ENCODE results near the gene CMAS.
"Not testable (repeated sequence)": the region's sequence is repeated elsewhere in the genome, so short reads cannot be mapped to it uniquely, and the experiment has no call there.

Gene CMAS

DNA sequence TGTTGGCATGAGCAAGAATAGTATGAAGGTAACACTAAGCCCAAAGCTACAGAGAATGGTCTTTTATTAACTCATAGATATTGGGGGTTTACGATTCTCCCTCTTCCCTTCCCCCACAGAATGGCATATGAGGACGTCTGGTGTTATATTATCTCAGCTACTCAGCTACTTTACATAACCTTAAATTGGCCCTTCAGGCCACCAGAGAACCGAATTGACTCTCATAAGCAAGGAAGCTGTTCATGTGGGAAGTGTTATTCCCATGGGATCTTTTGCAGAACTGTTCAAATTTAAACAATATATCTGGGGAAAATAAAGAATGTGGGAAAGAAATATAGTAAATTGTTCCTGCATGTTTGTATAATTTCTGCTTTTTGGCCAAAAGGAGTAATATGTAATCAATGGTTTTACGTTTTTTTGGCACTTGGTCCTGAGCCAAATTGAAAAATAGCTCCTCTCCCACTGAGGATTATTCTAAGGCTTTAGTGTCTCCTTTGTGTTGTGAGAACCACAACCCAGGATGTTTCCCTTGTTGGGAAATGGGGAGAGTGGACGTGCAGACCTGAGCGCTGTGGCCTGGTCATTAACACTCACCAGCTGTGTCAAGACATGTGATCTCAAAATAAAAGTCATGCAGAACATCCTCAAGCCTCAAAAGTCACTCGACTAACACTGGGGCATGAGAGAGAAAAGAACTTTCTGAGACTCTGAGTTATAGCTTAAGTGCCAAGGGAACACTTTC is 31.8 kb upstream of the CMAS start:
- H3K36me3 ChIP-seq (ENCODE audit: control insufficient read depth in 4 of 4, insufficient read depth in 4 of 4, low read length in 3 of 4) = no peaks in the 10 kb centered on the region
- no peak overlapping the region for H3K4me3 ChIP-seq (ENCODE audit: control insufficient read depth in 1 of 7, extremely low read depth in 1 of 7, insufficient read depth in 4 of 7, low read depth in 2 of 7, low read length in 6 of 7)
- H3K27me3 ChIP-seq (replicated peaks in 2 of 5; ENCODE audit: control insufficient read depth in 4 of 5, insufficient read depth in 5 of 5, low read length in 4 of 5) = peaks cover 0 to 3% (median 0%) of the 10 kb centered on the region in 5 experiments
- ChIA-PET POLR2A (no interaction called here), CTCF (interaction anchor here (1.3 to 2.2 kb wide), 2 partner anchors 24 to 318 kb away, joined by 5 to 8 read pairs; no protein-coding TSS in a partner anchor)
- DNase-seq = no peak
- H3K4me1 ChIP-seq (ENCODE audit: control extremely low read depth in 1 of 4, control insufficient read depth in 4 of 4, insufficient read depth in 4 of 4, low read length in 3 of 4) = no peaks in the 10 kb centered on the region
- 80% methylated on average over 5 of the region's 7 CpGs for WGBS (ENCODE audit: insufficient coverage)
- H3K27ac ChIP-seq (ENCODE audit: insufficient read depth in 1 of 2, low read depth in 1 of 2, low read length in 2 of 2, poor library complexity in 1 of 2, severe bottlenecking in 2 of 2) = no peak overlapping the region
- peaks cover 0 to 4% (median 3%) of the 10 kb centered on the region in 5 experiments for H3K9me3 ChIP-seq (ENCODE audit: control extremely low read depth in 1 of 5, control insufficient read depth in 4 of 5, insufficient read depth in 2 of 5, low read depth in 1 of 5, low read length in 4 of 5)

GRCh38 chr12:22014783-22015144 is 31.3 kb upstream of the CMAS start:
- no peak for DNase-seq
- WGBS (ENCODE audit: insufficient coverage) = 100% methylated on average over 5 of the region's 7 CpGs
- H3K9me3 ChIP-seq (ENCODE audit: control extremely low read depth in 1 of 5, control insufficient read depth in 4 of 5, insufficient read depth in 2 of 5, low read depth in 1 of 5, low read length in 4 of 5) = peaks cover 0 to 3% (median 0%) of the 10 kb centered on the region in 5 experiments
- POLR2A ChIA-PET = no interaction called here
- CTCF ChIA-PET = interaction anchor here (2.2 kb wide), 1 partner anchor 319 kb away, joined by 8 read pairs; no protein-coding TSS in a partner anchor
- H3K36me3 ChIP-seq (ENCODE audit: control insufficient read depth in 4 of 4, insufficient read depth in 4 of 4, low read length in 3 of 4) = no peaks in the 10 kb centered on the region
- peaks cover 0 to 3% (median 0%) of the 10 kb centered on the region in 5 experiments for H3K27me3 ChIP-seq (replicated peaks in 2 of 5; ENCODE audit: control insufficient read depth in 4 of 5, insufficient read depth in 5 of 5, low read length in 4 of 5)
- H3K4me1 ChIP-seq (ENCODE audit: control extremely low read depth in 1 of 4, control insufficient read depth in 4 of 4, insufficient read depth in 4 of 4, low read length in 3 of 4) = no peaks in the 10 kb centered on the region
- H3K27ac ChIP-seq (ENCODE audit: insufficient read depth in 1 of 2, low read depth in 1 of 2, low read length in 2 of 2, poor library complexity in 1 of 2, severe bottlenecking in 2 of 2) = no peak overlapping the region
- no peak overlapping the region for H3K4me3 ChIP-seq (ENCODE audit: control insufficient read depth in 1 of 7, extremely low read depth in 1 of 7, insufficient read depth in 4 of 7, low read depth in 2 of 7, low read length in 6 of 7)

DNA sequence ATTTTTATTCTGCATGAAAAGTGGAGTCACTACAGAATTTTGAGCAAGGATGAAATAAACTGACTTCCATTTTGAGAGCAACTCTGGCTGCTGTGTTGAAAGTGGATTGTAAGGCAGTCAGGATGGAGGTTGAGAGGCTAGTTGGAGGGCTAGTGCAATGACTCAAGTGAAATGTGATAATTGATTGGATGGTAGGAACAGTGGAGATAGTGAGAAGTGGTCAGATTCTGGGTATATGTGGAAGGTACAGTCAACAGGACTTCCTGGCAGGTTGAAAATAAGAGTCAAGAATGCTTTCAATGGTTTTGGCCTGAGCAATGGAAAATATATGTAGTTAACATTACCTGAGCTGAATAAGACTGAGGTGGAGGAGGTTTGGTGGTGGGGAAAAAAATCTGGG is 29.0 kb upstream of the CMAS start:
- no peak overlapping the region for H3K4me3 ChIP-seq (ENCODE audit: control insufficient read depth in 1 of 7, extremely low read depth in 1 of 7, insufficient read depth in 4 of 7, low read depth in 2 of 7, low read length in 6 of 7)
- ChIA-PET POLR2A (interaction anchor here (1.0 kb wide), 1 partner anchor 326 kb away, joined by 3 read pairs; no protein-coding TSS in a partner anchor), CTCF (interaction anchor here (0.8 to 3.0 kb wide), 3 partner anchors 28 to 413 kb away, joined by 3 to 13 read pairs (median 5); no protein-coding TSS in a partner anchor)
- no peak overlapping the region for H3K27ac ChIP-seq (ENCODE audit: insufficient read depth in 1 of 2, low read depth in 1 of 2, low read length in 2 of 2, poor library complexity in 1 of 2, severe bottlenecking in 2 of 2)
- H3K4me1 ChIP-seq (ENCODE audit: control extremely low read depth in 1 of 4, control insufficient read depth in 4 of 4, insufficient read depth in 4 of 4, low read length in 3 of 4) = no peaks in the 10 kb centered on the region
- no peaks in the 10 kb centered on the region for H3K36me3 ChIP-seq (ENCODE audit: control insufficient read depth in 4 of 4, insufficient read depth in 4 of 4, low read length in 3 of 4)
- no peak for DNase-seq
- peaks cover 0 to 3% (median 0%) of the 10 kb centered on the region in 5 experiments for H3K27me3 ChIP-seq (replicated peaks in 2 of 5; ENCODE audit: control insufficient read depth in 4 of 5, insufficient read depth in 5 of 5, low read length in 4 of 5)
- no peaks in the 10 kb centered on the region for H3K9me3 ChIP-seq (ENCODE audit: control extremely low read depth in 1 of 5, control insufficient read depth in 4 of 5, insufficient read depth in 2 of 5, low read depth in 1 of 5, low read length in 4 of 5)

GRCh38 chr12:22018860-22019259 is 27.2 kb upstream of the CMAS start:
- H3K4me1 ChIP-seq (ENCODE audit: control extremely low read depth in 1 of 4, control insufficient read depth in 4 of 4, insufficient read depth in 4 of 4, low read length in 3 of 4) = no peaks in the 10 kb centered on the region
- no peak overlapping the region for H3K4me3 ChIP-seq (ENCODE audit: control insufficient read depth in 1 of 7, extremely low read depth in 1 of 7, insufficient read depth in 4 of 7, low read depth in 2 of 7, low read length in 6 of 7)
- peaks cover 0 to 8% (median 2%) of the 10 kb centered on the region in 5 experiments for H3K9me3 ChIP-seq (ENCODE audit: control extremely low read depth in 1 of 5, control insufficient read depth in 4 of 5, insufficient read depth in 2 of 5, low read depth in 1 of 5, low read length in 4 of 5)
- H3K27ac ChIP-seq (ENCODE audit: insufficient read depth in 1 of 2, low read depth in 1 of 2, low read length in 2 of 2, poor library complexity in 1 of 2, severe bottlenecking in 2 of 2) = no peak overlapping the region
- H3K27me3 ChIP-seq (replicated peaks in 2 of 5; ENCODE audit: control insufficient read depth in 4 of 5, insufficient read depth in 5 of 5, low read length in 4 of 5) = no peaks in the 10 kb centered on the region
- WGBS (ENCODE audit: insufficient coverage) = 92% methylated on average over 2 of the region's 6 CpGs
- POLR2A ChIA-PET = no interaction called here
- CTCF ChIA-PET = interaction anchor here (0.8 to 3.0 kb wide), 5 partner anchors 28 to 330 kb away, joined by 3 to 13 read pairs (median 3); no protein-coding TSS in a partner anchor
- peak; percentile 10 to 26 (median 25) for DNase-seq
- H3K36me3 ChIP-seq (ENCODE audit: control insufficient read depth in 4 of 4, insufficient read depth in 4 of 4, low read length in 3 of 4) = no peaks in the 10 kb centered on the region

GRCh38 chr12:22023489-22023888 is 22.5 kb upstream of the CMAS start:
- H3K4me3 ChIP-seq (ENCODE audit: control insufficient read depth in 1 of 7, extremely low read depth in 1 of 7, insufficient read depth in 4 of 7, low read depth in 2 of 7, low read length in 6 of 7); H3K27me3 ChIP-seq (replicated peaks in 2 of 5; ENCODE audit: control insufficient read depth in 4 of 5, insufficient read depth in 5 of 5, low read length in 4 of 5); H3K9me3 ChIP-seq (ENCODE audit: control extremely low read depth in 1 of 5, control insufficient read depth in 4 of 5, insufficient read depth in 2 of 5, low read depth in 1 of 5, low read length in 4 of 5); H3K4me1 ChIP-seq (ENCODE audit: control extremely low read depth in 1 of 4, control insufficient read depth in 4 of 4, insufficient read depth in 4 of 4, low read length in 3 of 4); H3K27ac ChIP-seq (ENCODE audit: insufficient read depth in 1 of 2, low read depth in 1 of 2, low read length in 2 of 2, poor library complexity in 1 of 2, severe bottlenecking in 2 of 2); POLR2A ChIA-PET; H3K36me3 ChIP-seq (ENCODE audit: control insufficient read depth in 4 of 4, insufficient read depth in 4 of 4, low read length in 3 of 4); DNase-seq: not testable (repeated sequence)
- CTCF ChIA-PET = interaction anchor here (1.5 kb wide), 1 partner anchor 326 kb away, joined by 6 read pairs; no protein-coding TSS in a partner anchor

GRCh38 chr12:22029491-22029890 is 16.5 kb upstream of the CMAS start:
- Histone ChIP-seq H3K4me3 (ENCODE audit: control insufficient read depth in 1 of 7, extremely low read depth in 1 of 7, insufficient read depth in 4 of 7, low read depth in 2 of 7, low read length in 6 of 7) (no peak overlapping the region), H3K27ac (ENCODE audit: insufficient read depth in 1 of 2, low read depth in 1 of 2, low read length in 2 of 2, poor library complexity in 1 of 2, severe bottlenecking in 2 of 2) (no peak overlapping the region), H3K27me3 (replicated peaks in 2 of 5; ENCODE audit: control insufficient read depth in 4 of 5, insufficient read depth in 5 of 5, low read length in 4 of 5) (no peaks in the 10 kb centered on the region), H3K9me3 (ENCODE audit: control extremely low read depth in 1 of 5, control insufficient read depth in 4 of 5, insufficient read depth in 2 of 5, low read depth in 1 of 5, low read length in 4 of 5) (no peaks in the 10 kb centered on the region), H3K4me1 (ENCODE audit: control extremely low read depth in 1 of 4, control insufficient read depth in 4 of 4, insufficient read depth in 4 of 4, low read length in 3 of 4) (peaks cover under 1 to 4% (median 4%) of the 10 kb centered on the region in 4 experiments), H3K36me3 (ENCODE audit: control insufficient read depth in 4 of 4, insufficient read depth in 4 of 4, low read length in 3 of 4) (no peaks in the 10 kb centered on the region)
- POLR2A ChIA-PET = no interaction called here
- WGBS (ENCODE audit: insufficient coverage) = 100% methylated on average over 1 of the region's 2 CpGs
- CTCF ChIA-PET = interaction anchor here (0.6 kb wide), 1 partner anchor 43 kb away, joined by 3 read pairs; no protein-coding TSS in a partner anchor
- DNase-seq = no peak

GRCh38 chr12:22029991-22030390 is 16.0 kb upstream of the CMAS start:
- POLR2A ChIA-PET = no interaction called here
- no peak overlapping the region for H3K27ac ChIP-seq (ENCODE audit: insufficient read depth in 1 of 2, low read depth in 1 of 2, low read length in 2 of 2, poor library complexity in 1 of 2, severe bottlenecking in 2 of 2)
- no peak overlapping the region for H3K4me3 ChIP-seq (ENCODE audit: control insufficient read depth in 1 of 7, extremely low read depth in 1 of 7, insufficient read depth in 4 of 7, low read depth in 2 of 7, low read length in 6 of 7)
- H3K36me3 ChIP-seq (ENCODE audit: control insufficient read depth in 4 of 4, insufficient read depth in 4 of 4, low read length in 3 of 4) = no peaks in the 10 kb centered on the region
- DNase-seq = no peak
- WGBS (ENCODE audit: insufficient coverage) = no CpG with 5 or more reads among the region's 1 CpG
- H3K27me3 ChIP-seq (replicated peaks in 2 of 5; ENCODE audit: control insufficient read depth in 4 of 5, insufficient read depth in 5 of 5, low read length in 4 of 5) = no peaks in the 10 kb centered on the region
- H3K9me3 ChIP-seq (ENCODE audit: control extremely low read depth in 1 of 5, control insufficient read depth in 4 of 5, insufficient read depth in 2 of 5, low read depth in 1 of 5, low read length in 4 of 5) = no peaks in the 10 kb centered on the region
- CTCF ChIA-PET = no interaction called here
- H3K4me1 ChIP-seq (ENCODE audit: control extremely low read depth in 1 of 4, control insufficient read depth in 4 of 4, insufficient read depth in 4 of 4, low read length in 3 of 4) = peaks cover 5 to 9% (median 9%) of the 10 kb centered on the region in 4 experiments

Data from common myeloid progenitor, CD34-positive (primary cell).